ENCODE data around the gene MOB3B. TPM values are rescaled to one million over a fixed set of nuclear protein-coding genes. Genes with fewer than 3 reads are reported as not detected.

MOB3B gene
- total RNA-seq, 1 donor from 2014 or later: 14.8 TPM

DNA sequence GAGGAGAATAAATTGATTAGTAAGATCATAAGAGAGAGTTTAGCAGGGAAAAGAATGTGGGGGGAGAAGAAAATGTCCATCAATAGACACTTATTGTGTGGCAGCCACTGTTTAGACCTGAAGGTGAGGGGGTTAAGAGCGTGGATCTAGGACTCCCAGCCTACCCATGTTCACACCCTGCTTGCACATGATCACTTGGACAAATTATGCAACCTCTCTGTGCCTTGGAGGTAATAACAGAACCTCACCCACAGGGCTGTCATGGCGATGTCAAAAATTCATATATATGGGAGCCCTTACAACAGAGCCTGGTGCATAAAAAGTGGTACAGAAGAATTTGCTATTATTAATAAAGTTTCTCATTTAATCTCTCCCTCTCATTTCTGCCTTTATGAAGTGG is 146.6 kb downstream of the MOB3B start:
- H3K4me1 Mint-ChIP-seq: peaks cover 65% of the 10 kb centered on the region
- TF ChIP-seq, protein P1, sequence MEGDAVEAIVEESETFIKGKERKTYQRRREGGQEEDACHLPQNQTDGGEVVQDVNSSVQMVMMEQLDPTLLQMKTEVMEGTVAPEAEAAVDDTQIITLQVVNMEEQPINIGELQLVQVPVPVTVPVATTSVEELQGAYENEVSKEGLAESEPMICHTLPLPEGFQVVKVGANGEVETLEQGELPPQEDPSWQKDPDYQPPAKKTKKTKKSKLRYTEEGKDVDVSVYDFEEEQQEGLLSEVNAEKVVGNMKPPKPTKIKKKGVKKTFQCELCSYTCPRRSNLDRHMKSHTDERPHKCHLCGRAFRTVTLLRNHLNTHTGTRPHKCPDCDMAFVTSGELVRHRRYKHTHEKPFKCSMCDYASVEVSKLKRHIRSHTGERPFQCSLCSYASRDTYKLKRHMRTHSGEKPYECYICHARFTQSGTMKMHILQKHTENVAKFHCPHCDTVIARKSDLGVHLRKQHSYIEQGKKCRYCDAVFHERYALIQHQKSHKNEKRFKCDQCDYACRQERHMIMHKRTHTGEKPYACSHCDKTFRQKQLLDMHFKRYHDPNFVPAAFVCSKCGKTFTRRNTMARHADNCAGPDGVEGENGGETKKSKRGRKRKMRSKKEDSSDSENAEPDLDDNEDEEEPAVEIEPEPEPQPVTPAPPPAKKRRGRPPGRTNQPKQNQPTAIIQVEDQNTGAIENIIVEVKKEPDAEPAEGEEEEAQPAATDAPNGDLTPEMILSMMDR (IDR thresholded peaks at IDR 0.05; ENCODE audit: unreplicated experiment): no peak
- no peak for DNase-seq (ENCODE audit: low spot score in 2 of 2, unreplicated experiment in 2 of 2)
- H3K36me3 Mint-ChIP-seq: no peaks in the 10 kb centered on the region
- no peak overlapping the region for H3K4me3 Mint-ChIP-seq
- H3K9me3 Mint-ChIP-seq: no peaks in the 10 kb centered on the region
- H3K27ac Mint-ChIP-seq: peak overlapping the region; percentile 79
- H3K27me3 Mint-ChIP-seq (ENCODE audit: low read depth): no peaks in the 10 kb centered on the region

DNA sequence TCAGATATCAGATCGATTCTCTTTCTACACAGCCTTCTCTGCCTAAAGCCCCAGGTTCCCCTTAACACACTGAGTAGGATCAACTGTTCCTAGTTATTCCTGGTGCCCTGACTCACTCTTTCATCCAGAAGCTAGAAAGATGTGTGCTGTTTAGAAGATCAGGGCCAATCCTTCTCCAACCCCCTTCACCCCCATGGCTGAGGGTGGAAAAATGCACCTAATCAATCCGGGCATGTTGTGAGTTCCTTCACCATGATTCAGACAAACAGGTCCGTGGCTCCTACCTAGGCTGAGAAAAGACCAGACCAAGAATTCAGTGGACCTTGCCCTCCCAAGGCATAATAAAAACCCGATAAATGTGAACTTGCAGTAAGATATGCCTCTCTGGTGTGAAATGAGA is 147.3 kb downstream of the MOB3B start:
- TF ChIP-seq, protein P1 (IDR thresholded peaks at IDR 0.05; ENCODE audit: unreplicated experiment): no peak
- H3K9me3 Mint-ChIP-seq: no peaks in the 10 kb centered on the region
- H3K4me1 Mint-ChIP-seq: peaks cover 63% of the 10 kb centered on the region
- no peak overlapping the region for H3K4me3 Mint-ChIP-seq
- peak overlapping the region; percentile 68 for H3K27ac Mint-ChIP-seq
- no peaks in the 10 kb centered on the region for H3K36me3 Mint-ChIP-seq
- no peak for DNase-seq (ENCODE audit: low spot score in 2 of 2, unreplicated experiment in 2 of 2)
- no peaks in the 10 kb centered on the region for H3K27me3 Mint-ChIP-seq (ENCODE audit: low read depth)

DNA sequence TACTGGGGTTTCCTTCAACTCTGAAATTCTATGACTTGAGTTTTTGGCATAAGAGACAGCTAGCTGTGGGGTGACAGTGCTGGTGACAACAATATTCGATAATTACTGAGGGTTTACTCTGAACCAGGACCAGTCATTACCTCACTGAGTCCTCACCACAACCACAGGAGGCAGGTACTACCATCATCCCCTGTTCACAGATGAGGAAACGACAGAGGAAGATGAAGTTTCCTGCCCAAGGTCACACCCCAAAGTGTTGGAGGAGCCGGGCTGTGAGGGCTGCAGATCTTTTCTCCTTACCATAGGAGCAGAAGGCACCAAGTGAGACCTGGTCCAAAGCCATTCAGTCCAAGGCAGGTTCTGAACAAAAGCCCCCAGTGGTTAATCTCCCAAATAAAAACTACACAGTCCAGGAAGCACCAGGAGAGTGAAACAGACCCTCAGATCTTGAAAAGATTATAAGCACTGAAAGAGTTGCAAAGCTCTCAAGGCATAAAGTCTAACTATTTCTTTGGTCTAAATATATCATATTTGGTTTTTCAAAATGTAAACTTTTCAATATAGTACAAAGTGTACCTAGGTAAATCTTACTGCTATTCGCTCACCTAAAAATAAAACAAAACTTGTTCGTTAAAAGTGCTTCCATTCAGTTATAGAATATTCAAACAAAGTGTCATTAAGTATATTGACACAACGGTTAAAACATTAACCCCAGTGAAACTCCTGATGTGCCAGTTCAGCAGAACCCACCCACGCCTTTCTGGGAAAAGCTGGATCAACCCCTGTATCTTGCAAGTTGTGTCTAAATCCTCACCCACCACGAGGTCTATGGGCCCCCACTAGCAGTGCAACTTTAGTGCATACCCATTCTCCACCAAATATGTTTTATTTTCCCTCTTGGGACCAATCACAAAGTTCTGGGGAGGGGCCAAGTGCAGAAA is 150.0 kb downstream of the MOB3B start:
- no peak for DNase-seq (ENCODE audit: low spot score in 2 of 2, unreplicated experiment in 2 of 2)
- Mint-ChIP-seq H3K4me3 (no peak overlapping the region), H3K27ac (no peak overlapping the region), H3K9me3 (no peaks in the 10 kb centered on the region), H3K27me3 (ENCODE audit: low read depth) (no peaks in the 10 kb centered on the region), H3K36me3 (no peaks in the 10 kb centered on the region), H3K4me1 (peaks cover 41% of the 10 kb centered on the region)
- TF ChIP-seq, protein P1 (IDR thresholded peaks at IDR 0.05; ENCODE audit: unreplicated experiment): no peak

DNA sequence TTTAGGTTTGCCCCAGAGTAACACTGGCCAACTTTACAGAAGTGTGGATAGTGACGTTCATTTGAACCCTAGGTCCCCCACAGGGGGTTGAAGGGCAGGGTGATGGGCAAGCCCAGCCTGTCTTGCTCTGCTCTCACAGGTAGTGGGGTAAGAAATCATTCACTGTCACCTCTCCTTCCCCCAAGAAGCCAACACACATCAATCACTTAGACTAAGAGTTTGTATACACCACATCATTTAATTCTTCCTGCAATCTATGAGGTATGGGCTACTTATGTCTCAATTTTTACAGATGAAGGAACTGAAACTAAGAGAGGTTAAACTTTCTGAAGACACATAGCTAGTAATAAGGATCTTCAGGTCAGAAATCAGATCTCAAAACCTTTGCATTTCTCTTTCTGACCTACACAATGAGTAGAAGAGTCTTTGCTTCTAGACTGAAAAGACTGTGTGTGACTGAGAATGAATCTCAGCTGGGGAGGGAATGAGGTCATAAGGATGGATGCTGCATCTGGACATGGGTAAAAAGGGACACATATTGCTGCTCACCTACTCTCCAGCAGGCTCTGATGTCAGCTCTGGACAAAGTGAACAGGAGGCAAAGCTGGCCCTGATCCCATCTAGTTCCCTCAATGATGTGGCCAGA is 151.7 kb downstream of the MOB3B start:
- no peak overlapping the region for H3K27ac Mint-ChIP-seq
- H3K36me3 Mint-ChIP-seq: no peaks in the 10 kb centered on the region
- DNase-seq (ENCODE audit: low spot score in 2 of 2, unreplicated experiment in 2 of 2): no peak

DNA sequence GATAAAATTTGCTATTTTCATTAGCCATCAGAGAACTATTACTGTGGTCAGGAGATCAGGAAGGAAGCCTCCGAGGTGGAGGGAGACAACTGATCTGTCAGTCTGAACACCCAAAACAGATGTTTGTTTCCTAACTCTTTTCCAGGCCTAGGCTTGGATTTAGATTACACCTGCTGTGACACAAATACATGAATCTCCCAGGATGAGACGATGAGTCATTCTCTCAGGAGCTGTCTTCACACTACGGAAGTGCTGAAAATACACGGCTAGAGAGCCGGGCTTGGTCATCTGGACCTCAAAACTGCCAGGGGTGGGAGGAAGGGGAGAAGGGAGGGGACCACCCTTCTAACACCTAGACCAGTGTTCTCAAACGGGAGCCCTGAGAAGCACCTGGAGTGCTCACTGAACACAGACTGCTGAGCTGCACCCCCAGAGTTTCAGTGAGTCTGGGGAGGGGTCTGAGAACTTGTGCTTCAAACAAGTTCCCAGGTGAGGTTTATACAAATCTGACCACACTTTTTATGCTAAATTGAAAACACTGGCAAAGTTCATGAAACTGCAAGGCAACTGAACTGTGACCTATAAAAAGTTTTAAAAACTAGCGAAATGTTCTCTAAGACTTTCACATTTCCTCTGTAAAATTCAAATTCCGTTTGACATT is 152.3 kb downstream of the MOB3B start:
- Mint-ChIP-seq H3K27ac (peak overlapping the region; percentile 22), H3K4me1 (peaks cover 24% of the 10 kb centered on the region)

More for the DNA sequence above, 151.7 kb downstream of the MOB3B start:
- TF ChIP-seq, protein P1 (IDR thresholded peaks at IDR 0.05; ENCODE audit: unreplicated experiment): no peak
- Mint-ChIP-seq H3K27me3 (ENCODE audit: low read depth) (no peaks in the 10 kb centered on the region), H3K9me3 (no peaks in the 10 kb centered on the region), H3K4me1 (peaks cover 26% of the 10 kb centered on the region), H3K4me3 (no peak overlapping the region)

More for the DNA sequence above, 152.3 kb downstream of the MOB3B start:
- H3K36me3 Mint-ChIP-seq: no peaks in the 10 kb centered on the region
- no peaks in the 10 kb centered on the region for H3K9me3 Mint-ChIP-seq
- DNase-seq (ENCODE audit: low spot score in 2 of 2, unreplicated experiment in 2 of 2): no peak
- TF ChIP-seq, protein P1 (IDR thresholded peaks at IDR 0.05; ENCODE audit: unreplicated experiment): no peak
- H3K4me3 Mint-ChIP-seq: no peak overlapping the region
- no peaks in the 10 kb centered on the region for H3K27me3 Mint-ChIP-seq (ENCODE audit: low read depth)

Data from mesothelial cell of epicardium (in vitro differentiated cells).